GM18499 (cell line): ENCODE measurements around the gene NHEJ1.

ENCODE experiments used
- ATAC-seq: cut with Tn5 transposase; IDR thresholded peaks from one replicate; pipeline ENCODE4 v1.9.1; 2021; ENCODE audit warnings: moderate number of reproducible peaks; ENCODE audit not compliant: insufficient read depth, unreplicated experiment

Gene NHEJ1

DNA sequence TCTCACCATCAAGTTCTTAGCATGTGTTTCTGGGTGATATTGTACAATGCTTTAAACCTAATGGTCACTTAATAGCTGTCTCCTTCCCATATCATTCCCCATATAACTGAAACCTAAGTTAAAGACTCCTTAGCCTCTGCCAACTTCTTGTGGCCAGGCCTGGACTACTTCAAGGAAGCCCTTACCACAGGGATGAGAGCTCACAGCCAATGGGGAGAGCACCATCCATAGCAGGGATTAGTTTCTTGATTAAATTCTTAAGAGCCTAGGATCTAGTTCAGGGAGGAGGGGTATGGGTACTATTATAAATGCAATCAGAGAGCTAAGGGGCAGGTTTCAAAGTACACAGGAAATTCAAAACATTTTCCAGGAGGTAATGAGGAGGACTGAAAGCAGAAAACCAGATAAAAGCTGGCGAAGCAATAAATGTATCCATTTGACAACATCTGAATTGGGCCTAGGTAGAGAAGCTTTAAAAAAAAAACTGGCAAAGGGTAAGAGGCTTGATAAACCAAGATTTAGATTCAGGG lies 65.1 kb downstream of the NHEJ1 start:
- no peak for ATAC-seq

DNA sequence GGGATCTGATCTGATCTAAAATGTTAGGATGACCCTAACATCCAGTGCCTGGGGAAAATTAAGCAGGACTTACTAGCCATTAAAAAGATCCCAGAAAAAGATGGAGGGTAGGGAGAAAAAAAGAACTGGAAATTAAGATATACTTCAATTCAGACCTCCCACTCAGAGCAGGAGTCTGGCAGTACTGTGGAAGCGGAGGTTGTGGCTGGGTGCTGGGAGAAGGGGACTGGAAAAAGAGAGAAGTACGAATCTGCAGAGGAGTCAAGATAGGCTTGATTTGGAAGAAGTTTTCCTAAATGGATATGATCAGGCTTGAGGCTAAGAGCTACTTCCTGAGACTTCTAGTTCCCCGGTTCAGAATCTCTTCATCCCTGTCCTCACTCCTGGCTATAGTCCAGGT lies 66.4 kb downstream of the NHEJ1 start:
- ATAC-seq, result no peak

DNA sequence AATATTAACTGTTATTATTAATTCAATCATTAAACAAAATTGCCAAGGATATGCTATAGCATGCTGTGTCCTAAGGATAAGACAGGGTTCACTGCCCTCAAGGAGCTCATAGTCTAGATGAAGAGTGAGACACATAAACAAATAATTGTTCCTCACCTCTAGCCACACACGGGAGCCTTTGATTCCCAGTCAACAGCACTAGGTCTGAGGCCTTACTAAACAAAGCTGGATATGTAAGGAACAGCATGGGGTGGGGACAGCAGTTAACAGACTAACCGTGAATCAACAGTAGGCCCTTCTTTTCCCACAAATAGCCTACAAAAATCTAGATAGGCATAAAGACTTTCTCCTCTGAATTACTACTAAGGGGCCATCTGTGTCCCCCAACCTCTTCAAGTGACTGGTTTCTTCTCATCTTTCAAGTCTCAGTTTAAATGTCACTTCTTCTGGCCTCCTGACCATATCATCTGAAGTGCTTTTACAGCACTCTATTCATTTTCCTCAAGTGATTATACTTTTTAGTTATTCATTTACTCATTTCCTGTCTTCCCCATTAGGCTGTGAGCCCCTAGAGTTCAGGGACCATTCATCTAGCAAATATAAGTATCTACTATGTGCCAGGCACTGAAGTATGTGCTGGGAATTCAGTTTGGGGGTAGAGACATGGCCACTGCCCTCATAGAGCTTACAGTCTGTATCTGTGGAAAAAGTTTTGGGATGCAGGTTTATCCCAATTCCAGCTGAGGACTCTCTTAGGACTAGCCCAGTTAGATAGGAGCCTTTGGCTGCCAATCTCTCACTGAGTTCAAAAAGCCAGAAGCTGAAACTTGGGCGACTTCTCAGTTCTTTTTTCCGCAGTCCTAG lies 69.9 kb downstream of the NHEJ1 start:
- ATAC-seq, result no peak

DNA sequence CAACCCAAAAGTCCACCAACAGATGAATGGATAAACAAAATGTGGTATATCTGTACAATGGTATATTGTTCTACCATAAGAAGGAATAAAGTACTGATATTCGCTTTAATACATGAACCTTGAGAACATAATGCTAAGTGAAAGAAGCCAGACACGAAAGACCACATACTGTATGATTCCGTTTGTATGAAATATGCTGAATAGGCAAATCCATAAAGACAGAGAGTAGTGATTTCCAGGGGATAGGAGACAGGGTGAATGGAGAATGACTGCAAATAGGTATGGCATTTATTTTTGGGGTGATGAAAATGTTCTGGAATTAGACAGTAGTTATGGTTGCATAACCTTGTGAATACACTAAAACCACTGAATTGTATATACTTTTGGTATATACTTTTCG lies 71.3 kb downstream of the NHEJ1 start:
- ATAC-seq, result no peak

DNA sequence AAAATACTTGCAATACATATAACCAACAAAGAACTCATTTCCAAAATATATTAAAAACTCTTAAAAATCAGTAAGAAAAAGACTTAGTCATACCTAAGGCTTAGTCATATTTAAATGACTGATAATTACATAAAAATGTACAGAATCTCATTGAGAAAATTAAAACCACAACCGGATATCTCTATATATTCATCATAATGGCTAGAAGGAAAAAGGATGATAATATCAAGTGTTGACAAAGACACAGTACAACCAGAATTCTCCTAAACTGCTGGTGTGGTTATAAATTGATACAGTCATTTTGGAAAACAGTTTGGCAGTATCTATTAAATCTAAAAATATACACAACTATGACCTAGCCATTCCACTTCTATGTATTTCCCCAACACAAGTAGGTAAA lies 72.8 kb downstream of the NHEJ1 start:
- no peak for ATAC-seq

DNA sequence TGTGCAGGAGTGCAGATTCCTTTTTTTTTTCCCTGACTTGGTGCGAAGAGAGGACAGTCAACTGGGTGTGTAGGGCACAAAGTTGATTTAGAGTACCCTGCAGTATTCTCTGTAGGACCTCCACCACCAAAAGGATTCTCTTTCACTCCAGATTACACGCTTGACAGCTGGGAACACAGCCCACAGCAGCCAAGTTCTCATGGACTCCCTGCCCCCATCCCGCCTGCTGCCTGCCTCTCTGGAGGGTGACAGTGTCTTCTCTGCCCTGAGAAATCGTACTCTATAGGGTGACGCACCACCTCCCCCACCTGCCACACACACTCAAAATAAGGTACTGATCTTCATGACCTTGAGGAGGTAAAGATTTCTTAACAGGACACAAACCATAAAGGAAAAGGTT lies 73.3 kb downstream of the NHEJ1 start:
- ATAC-seq, result no peak

DNA sequence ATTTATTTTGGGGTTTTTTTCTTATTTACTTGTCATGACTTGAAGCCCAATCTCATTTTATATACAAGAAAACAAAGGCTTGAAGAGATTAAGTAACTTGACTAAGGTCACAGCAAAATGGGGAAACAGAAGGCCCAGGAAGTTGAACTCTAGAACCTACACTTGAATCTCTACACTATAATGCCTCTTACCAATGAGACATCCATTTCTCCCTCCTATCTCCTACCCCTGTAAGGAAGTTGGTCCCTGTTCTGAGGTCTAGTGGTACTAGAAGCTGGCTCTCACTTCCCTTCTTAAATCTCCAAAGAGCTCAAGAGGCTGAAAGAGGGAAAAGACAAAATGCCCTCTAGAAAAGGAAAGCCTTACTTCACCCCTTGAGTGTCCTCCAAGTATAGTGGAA lies 74.4 kb downstream of the NHEJ1 start:
- no peak for ATAC-seq

DNA sequence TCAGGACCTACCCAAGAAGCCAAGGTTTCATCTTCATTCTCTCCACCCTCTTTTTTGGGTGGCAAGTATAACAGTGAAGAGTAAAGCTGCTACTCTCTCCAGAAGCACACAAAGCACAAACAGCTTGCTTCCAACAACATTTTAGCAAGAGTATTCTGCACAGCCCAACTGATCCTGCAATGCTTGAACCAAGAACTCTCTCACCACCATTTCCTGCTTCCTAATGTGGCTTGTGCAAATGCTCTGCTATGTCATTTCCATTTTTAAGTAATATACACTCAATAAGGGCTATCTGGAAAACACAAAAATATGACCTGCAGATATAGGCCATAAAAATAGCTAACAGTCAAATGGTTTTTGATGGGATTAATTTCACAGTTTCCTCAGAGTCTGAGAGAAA lies 75.8 kb downstream of the NHEJ1 start:
- no peak for ATAC-seq

DNA sequence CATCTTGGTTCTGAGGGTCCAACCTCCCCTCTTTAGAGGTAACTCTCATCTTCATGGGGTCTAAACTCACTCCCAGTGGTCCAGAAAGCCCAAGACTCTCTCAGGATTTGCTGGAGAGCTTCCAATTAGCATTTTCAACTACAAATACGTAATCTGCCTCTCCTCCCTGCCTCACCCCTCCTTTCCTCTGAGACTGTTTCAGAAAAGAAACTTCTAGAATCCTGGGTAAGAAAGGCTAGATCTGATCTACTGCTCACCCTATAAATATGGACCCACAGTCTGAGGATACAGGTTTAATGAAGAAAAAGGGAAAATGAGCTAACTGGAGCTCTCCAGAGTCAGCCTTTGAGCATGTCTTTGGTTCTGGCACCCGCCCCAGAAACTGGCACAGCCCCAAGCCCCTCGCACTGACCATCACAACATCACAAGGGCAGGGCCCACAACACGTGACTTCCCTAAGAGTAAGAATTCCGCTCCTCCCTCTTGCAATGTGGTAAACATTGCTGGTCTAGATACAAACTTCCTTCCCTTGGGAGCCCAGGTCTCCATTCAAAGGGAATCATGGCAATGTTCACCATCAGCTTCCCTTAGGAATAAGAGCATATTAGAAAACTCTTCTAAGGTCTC lies 78.2 kb downstream of the NHEJ1 start:
- no peak for ATAC-seq

DNA sequence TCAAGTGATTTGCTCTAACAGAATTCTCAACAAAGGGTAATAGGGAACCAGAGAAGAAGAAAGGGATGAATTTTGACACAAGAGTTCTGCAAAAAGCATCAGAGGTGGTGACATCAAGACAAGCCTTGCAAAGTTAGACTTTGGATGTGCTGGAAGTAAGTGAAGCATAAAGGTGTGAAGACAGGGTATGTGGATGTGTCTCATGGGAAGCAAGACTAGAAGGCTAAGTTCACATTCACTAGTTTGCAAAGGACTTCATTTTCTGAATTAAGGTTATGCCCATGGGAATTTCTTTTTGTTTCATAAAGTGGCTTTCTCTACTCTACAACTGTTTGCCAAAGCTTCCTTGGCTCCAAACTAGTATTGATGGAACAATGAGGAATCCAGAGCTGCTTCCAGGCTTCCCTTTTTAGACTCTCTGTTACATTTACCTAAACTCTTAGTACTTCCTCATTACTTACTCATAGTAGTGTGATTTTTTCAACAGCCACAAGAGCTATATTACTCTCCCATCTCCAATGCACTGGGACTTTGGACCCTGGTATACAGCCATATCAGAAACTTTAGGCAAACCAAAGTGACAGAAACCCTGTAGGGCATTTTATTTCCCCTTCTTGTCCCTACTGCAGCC lies 78.8 kb downstream of the NHEJ1 start:
- no peak for ATAC-seq

DNA sequence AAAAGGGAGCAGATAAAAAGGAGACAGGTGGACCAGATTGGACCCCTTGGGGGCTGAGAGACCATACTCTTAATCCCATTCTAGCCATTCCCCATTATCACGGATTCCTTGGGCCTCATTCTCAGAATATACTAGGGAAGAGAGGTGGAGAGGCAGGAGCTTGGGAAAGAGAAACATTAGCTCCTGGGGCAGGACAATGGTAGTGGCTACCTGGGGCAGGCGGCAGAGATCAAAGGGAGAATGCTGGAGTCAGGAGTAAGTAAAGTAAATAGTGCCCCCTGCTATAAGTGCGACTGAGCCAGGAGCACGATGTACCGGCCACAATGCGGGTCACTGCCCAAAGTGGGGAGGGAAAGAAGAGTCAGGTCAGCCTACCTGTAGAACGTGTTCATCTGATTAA lies 79.5 kb downstream of the NHEJ1 start:
- no peak for ATAC-seq

DNA sequence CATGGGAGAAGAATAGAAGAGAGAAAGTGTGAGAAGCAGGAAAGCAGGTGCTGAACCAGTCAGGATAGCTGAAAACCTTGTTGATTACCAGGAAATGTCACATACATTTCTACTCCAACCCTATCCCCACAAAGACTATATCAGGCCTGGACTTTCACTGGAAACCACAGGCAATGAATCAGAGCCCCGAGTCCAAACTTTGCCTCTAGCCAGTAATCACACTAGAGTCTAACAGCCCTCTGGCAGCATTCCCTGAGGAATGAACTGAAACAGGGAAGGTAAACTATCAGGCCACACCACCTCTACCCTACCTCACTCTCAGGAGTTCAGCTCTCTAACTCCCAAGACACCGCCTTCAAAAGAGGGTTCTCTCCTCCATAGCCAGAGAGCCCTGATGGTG lies 81.2 kb downstream of the NHEJ1 start:
- no peak for ATAC-seq

DNA sequence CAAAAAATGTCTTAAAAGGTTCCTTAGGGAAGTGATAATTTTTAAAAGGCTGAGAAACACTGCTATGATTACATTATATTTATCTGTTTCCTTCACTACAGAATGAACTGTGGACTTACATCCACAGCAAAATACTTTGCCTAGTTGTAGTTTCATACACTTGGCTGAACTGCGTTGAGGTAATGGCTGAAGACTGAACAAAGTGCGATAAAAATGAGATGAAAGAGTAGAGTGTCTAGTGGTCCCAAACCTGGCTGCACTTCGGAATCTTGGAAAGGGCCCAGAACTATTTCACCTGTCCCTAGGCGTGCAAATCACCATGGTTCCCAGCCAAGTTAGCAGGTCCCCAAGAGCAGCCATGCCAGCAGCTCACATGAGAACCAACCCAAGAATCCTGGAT lies 81.7 kb downstream of the NHEJ1 start:
- ATAC-seq, result no peak

DNA sequence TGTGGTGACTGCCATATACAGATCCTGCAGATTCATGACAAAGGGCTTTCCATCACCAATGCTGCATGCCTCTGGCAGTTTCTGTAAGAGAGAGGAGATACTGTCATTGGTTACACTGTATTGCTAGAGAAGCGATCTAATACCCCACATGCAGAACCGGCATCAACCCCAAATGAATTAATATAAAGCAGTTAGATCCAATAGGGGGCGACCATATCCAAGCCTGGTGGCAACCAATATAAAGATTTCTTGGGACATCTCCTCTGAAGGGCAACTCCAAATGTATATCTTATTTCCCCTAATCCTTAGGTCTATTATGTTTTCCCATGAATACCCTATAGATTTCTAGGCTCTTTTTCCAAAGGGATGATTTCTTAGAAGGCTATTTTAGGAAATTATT lies 82.5 kb downstream of the NHEJ1 start:
- ATAC-seq, result no peak

DNA sequence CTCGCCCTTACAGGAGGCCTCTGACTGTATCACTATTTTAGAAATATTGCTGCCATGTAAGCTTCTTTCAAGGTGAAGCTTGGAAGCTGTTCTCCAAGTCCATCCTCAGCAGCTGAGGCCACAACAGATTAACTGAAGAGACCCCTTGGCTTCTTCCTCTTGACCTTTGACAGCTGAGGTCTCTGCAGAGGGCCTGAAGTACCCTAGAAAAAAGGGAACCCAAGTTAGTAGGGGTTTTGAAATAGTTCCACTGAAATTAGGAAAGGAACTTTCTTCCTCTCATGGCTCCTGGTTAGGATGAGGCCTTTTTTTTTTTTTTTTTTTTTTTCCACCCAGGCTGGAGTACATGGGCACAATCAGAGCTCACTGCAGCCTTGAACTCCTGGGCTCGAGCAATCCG lies 84.4 kb downstream of the NHEJ1 start:
- no peak for ATAC-seq

DNA sequence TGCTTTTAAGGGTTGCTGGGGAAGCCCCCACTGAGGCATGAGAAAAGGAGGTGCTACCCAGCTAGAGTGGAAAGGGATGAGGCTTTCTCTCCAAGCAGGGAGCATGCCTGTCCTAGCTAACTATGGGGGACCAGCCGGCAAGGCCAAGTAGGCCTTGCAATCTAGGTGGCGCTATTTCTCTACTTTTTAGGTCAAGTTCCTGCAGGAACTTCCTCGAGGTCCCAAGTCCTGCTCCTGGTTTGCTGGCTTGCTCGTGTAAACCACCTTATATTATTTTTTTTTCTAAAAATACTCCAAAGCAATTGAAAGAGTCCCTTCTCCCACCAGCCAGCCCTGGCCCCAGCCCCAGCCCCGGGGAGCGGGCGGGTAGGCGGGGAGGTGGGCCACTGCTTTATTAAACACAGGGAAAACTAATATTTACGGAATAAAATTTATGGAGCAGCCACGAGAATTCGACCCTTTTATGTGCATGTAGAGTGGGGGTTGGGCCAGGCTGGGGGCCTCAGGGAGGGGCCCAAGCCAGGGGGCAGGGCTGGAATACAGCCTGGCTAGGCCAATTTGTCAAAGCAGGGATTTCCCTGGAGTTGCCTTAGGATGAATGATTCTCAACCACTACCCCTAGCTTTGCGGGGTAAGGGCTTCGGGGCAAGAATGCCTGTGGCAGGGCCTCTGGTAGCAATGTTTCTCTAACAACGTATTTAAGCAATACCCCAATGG lies 87.0 kb downstream of the NHEJ1 start:
- no peak for ATAC-seq

DNA sequence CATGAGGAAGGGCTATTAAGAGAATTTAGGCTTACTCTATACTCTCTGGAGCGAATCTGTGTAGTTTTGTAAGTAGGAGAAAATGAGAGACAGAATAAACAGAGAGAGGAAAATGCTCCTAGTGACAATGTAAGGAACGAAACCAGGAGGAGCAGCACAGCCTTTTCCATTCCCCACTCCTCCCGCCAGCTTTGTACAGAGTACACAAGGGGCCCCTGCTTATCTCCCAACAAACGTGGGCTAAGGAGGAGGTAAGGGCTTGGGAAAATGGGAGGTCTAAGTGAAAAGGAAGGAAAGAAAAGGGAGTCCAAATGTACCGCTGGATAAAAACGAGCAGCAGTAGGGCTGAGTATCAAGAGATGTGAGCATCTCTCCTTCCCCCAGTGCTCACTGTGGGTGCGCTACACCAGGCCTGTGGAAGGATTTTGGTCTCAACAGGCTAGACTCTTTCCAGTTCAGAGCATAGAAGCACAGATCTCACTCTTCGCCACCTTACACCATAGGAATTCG lies 87.8 kb downstream of the NHEJ1 start:
- no peak for ATAC-seq

DNA sequence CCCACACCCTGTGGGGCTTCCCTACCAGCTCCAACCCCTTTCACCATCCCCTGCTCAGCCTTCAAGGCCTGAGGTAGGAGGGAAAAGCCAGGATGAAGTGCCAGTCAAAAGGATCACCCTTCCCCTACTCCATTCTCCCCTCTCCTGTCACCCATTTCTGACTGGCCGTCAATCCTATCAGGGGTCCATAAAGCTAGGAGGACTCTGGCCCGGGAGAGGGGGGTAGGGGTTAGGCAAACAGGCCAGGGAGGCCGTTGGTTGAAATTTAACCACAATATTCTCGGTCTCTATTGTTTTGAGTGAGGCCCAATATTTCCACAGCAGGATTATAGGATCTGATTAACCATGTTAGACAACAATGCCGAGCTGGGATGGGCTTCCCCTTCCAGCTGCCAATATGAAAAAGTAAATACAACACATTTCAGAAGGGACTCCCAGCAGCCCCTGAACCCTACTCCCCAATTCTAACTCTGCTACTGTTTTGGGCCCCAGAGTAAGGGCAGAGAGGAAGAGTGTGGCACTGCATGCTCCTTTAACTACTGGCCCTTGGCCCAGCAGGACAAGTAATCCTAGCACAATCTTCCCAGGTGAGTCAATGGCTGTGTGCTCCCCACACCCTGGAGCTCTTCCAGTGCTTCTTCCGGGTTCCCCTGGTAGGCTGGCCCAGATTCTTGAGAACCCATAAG lies 89.3 kb downstream of the NHEJ1 start:
- ATAC-seq, result no peak

DNA sequence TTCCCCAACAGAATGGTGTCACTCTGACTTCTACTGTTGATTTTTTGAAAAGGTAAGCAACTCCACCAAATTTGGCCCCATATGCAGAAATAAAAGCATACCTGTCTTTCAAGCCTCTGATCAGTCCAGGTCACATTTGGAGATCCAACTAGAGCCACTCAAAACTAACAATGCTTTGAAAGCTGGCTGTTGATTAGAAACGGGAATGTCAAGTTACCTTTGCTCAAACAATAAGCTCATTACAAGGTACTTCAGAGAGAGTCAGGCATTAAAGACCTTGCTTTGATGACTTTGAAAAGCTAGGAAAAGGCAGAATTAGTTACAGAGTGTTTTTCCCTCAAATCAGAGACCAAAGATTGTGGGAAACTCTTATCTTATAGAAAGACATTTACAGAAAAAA lies 95.1 kb downstream of the NHEJ1 start:
- ATAC-seq, result no peak

DNA sequence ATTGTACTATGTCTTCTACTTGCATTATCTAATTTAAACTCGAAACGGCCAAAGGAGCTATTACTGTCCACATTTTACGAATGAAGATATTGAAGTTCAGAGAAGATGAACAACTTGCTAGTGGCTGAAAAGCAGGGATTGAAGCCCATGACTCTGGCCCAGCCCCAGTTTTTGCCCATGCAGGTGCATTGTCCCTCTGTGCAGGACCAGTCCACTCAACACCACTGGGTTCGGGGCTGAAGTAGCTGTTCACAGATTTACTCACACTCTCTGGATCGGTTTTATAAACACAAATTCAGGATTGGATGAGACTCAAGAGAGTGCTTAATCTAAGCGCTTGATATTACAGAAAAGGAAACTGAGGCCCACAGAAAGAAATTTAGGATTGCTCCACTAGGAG lies 98.5 kb downstream of the NHEJ1 start:
- ATAC-seq, result no peak
